ENCODE data around the gene THOC1. TPM values are rescaled to one million over a fixed set of nuclear protein-coding genes. Genes with fewer than 3 reads are reported as not detected.

Gene THOC1
- total RNA-seq, 2 experiments from 2014 or later = 63.5 to 66.2 TPM

DNA sequence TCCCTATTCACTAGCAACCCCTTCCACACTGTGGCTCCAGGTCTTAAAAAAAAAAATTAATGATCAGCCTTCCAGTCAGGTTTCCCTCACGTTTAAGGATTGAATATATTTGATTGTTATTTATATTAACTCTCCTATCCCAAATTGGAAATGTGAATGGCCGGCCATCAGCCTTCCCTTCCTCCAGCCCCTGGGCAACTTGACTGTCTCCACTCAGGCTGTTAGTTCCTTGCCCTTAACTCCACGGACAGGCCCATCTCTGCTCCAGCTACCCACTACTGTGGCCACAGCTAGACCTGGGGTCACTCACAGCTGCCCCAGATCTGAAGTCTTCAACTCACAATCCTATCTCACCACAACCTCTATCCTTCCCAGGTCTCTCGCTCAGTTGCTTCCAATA, 39.9 kb downstream of the THOC1 start:
- Mint-ChIP-seq H3K27me3 (ENCODE audit: low read depth) (no peaks in the 10 kb centered on the region), H3K4me3 (no peak overlapping the region), H3K36me3 (ENCODE audit: low read depth) (peaks cover 32% of the 10 kb centered on the region), H3K9me3 (no peaks in the 10 kb centered on the region), H3K27ac (no peak overlapping the region), H3K4me1 (ENCODE audit: low read depth) (no peaks in the 10 kb centered on the region)
- intact Hi-C loops (cut with micrococcal nuclease) = no loop called here
- CTCF ChIA-PET = no interaction called here
- DNase-seq = no peak

DNA sequence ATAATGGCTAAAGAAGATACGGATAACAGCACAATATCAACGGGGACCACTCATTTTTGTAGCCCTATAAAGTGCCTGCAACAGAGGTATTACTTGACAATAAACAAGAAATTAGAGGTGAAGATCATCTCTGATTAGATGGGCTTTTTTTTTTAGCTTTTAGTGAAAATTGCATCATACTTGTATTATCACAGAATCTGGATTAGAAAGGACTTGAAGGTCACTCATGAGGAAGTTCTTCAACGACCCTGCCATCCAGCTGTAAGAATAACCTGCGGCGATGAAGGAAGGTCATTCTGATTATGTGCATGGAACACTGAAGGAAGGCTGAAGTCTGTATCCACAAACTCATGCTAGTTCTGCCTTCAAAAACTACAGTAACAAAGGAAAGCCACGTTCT, 40.5 kb downstream of the THOC1 start:
- CTCF ChIA-PET = no interaction called here
- no peak overlapping the region for H3K4me3 Mint-ChIP-seq
- H3K27ac Mint-ChIP-seq = no peak overlapping the region
- no peaks in the 10 kb centered on the region for H3K27me3 Mint-ChIP-seq (ENCODE audit: low read depth)
- intact Hi-C loops (cut with micrococcal nuclease) = no loop called here
- H3K9me3 Mint-ChIP-seq = no peaks in the 10 kb centered on the region
- H3K4me1 Mint-ChIP-seq (ENCODE audit: low read depth) = no peaks in the 10 kb centered on the region
- DNase-seq = no peak
- H3K36me3 Mint-ChIP-seq (ENCODE audit: low read depth) = peaks cover 34% of the 10 kb centered on the region

DNA sequence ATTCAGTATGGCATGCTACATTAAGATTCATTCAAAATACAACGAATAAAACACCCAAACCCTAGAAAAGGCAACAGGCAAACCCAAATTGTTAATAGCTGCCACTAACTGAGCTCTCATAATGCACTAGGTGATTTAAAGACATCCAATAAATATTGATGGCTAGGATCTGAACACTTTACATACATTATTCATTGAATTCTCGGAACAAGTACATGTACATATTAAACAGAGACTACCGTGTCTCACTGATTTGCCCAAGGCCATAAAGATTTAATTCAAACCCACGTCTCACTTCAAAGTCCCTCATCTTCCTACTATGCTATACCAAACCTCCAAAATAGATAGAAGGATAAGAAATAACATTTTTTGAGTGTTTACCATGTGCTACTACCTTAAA, 42.1 kb downstream of the THOC1 start:
- CTCF ChIA-PET = interaction anchor here (0.7 kb wide), 1 partner anchor 15 kb away, joined by 3 read pairs; no protein-coding TSS in a partner anchor
- H3K27ac Mint-ChIP-seq = no peak overlapping the region
- intact Hi-C loops (cut with micrococcal nuclease) = no loop called here

DNA sequence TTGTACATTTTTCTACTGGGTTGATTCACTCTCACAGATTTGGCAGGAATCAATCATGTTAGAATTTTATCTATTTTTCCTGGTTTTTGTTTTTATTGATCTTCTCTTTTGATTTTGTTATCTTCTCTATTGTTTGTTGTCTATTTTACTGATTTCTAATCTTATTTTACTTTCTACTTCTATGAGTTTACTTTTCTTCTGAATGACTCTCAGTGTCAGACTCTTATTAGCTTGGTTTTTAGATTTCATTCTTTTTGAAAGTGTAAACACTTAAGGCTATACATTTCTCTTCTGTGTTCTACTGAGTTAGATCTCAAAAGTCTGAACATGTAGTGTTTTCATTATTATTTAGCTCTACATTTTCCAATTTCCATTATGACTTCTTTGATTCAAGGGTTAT, 47.1 kb downstream of the THOC1 start:
- DNase-seq = no peak
- Mint-ChIP-seq H3K4me1 (ENCODE audit: low read depth) (peaks cover 3% of the 10 kb centered on the region), H3K4me3 (no peak overlapping the region), H3K27ac (peak overlapping the region; percentile 55), H3K27me3 (ENCODE audit: low read depth) (no peaks in the 10 kb centered on the region), H3K9me3 (no peaks in the 10 kb centered on the region), H3K36me3 (ENCODE audit: low read depth) (peaks cover 41% of the 10 kb centered on the region)
- intact Hi-C loops (cut with micrococcal nuclease) = no loop called here
- CTCF ChIA-PET = no interaction called here

More for the DNA sequence above, 42.1 kb downstream of the THOC1 start:
- H3K36me3 Mint-ChIP-seq (ENCODE audit: low read depth) = peaks cover 41% of the 10 kb centered on the region
- no peaks in the 10 kb centered on the region for H3K27me3 Mint-ChIP-seq (ENCODE audit: low read depth)
- H3K4me3 Mint-ChIP-seq = no peak overlapping the region
- no peaks in the 10 kb centered on the region for H3K9me3 Mint-ChIP-seq
- H3K4me1 Mint-ChIP-seq (ENCODE audit: low read depth) = no peaks in the 10 kb centered on the region
- DNase-seq = no peak

DNA sequence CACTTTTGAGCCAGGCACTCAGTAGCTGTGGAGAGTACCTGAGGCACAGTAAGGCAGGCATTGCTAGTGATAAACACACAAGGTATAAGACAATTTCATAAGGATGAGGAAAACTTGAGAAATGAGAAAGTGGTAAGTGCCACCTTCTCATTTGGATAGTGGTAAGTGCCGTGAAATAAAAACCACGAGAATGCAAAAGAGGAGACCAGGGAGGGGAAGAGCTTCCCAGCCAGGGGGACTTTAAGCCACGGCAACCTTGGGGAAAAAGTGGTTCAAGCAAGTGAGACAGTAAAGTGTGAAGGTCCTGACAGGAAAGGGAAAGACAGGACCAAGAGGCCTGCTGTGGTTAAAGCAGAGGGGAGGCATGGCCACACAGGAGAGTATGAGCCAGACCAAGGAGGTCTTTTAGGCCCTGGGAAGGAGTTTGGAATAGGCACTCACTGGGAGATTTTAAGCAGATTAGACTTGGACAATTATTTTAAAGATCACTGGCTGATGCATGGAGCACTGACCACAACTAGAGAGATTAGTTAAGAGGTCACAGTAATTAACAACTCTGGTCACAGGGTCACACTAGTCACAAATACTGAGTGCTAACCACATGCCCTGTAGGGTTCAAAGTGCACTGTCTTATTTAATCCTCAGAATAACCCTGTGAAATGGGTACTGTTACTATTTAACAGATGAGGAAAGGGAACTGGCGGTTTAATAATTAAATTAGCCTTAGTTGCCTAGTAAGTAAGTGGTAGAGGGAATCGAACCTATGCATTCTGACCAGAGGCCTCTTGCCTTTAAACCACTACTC, 50.1 kb downstream of the THOC1 start:
- CTCF ChIA-PET = no interaction called here
- no peaks in the 10 kb centered on the region for H3K9me3 Mint-ChIP-seq

DNA sequence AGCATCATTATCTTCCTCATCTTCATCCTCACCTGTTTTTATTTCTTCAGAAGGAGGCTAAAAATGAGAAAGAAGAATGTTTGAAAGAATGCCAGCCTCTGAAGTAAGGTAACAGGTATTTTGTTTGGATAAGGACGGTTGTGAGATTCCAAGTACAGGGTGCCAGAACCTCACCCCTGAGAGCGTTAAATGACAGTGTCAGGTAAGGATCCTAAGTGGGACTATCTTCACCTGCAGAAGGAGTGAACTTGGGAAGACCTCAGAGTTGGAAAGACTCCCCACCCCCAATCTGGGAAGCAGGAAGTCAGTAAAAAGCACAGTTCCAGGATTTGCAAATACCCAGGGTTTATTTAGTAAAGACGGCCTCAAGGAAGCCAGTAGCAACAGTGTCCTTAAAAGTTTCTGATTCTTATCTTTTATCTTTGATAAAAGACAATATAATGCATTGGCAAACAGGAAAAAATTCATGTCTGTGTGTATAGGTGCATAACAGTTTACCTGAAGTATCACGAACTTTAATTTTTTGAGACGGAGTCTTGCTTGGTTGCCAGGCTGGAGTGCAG, 52.3 kb downstream of the THOC1 start:
- Mint-ChIP-seq H3K9me3 (no peaks in the 10 kb centered on the region), H3K27ac (peak overlapping the region; percentile 16), H3K36me3 (ENCODE audit: low read depth) (peaks cover 50% of the 10 kb centered on the region), H3K4me1 (ENCODE audit: low read depth) (peaks cover 3% of the 10 kb centered on the region), H3K27me3 (ENCODE audit: low read depth) (no peaks in the 10 kb centered on the region), H3K4me3 (no peak overlapping the region)
- CTCF ChIA-PET = interaction anchor here (1.6 kb wide), 1 partner anchor 32 kb away, joined by 4 read pairs; no protein-coding TSS in a partner anchor
- intact Hi-C loops (cut with micrococcal nuclease) = no loop called here
- DNase-seq = no peak

More for the DNA sequence above, 50.1 kb downstream of the THOC1 start:
- Mint-ChIP-seq H3K4me3 (no peak overlapping the region), H3K27ac (peak overlapping the region; percentile 73), H3K4me1 (ENCODE audit: low read depth) (peaks cover 3% of the 10 kb centered on the region), H3K27me3 (ENCODE audit: low read depth) (no peaks in the 10 kb centered on the region), H3K36me3 (ENCODE audit: low read depth) (peaks cover 43% of the 10 kb centered on the region)
- intact Hi-C loops (cut with micrococcal nuclease) = no loop called here
- no peak for DNase-seq

DNA sequence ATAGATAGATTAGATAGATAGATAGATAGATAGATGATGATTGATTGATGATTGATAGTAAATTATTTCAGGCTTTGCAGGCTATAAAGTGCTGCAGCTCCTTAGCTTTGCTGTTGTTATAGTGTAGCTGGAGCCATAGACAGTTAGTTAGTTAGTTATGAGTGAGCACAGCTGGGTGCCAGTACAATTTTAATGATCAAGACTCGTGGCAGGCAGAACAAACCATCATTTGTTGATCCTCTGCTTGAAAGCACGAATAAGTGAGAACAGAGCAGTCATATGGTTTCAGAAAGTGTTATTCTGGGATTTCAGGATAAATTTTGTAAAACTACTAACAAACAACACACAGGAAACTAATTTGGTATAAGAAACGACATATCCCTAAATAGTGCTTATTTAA, 53.9 kb downstream of the THOC1 start:
- Mint-ChIP-seq H3K27ac (peak overlapping the region; percentile 47), H3K27me3 (ENCODE audit: low read depth) (no peaks in the 10 kb centered on the region), H3K9me3 (no peaks in the 10 kb centered on the region), H3K4me1 (ENCODE audit: low read depth) (peaks cover 7% of the 10 kb centered on the region), H3K36me3 (ENCODE audit: low read depth) (peaks cover 59% of the 10 kb centered on the region), H3K4me3 (no peak overlapping the region)
- CTCF ChIA-PET = interaction anchor here (0.9 kb wide), 1 partner anchor 115 kb away, joined by 6 read pairs; no protein-coding TSS in a partner anchor
- intact Hi-C loops (cut with micrococcal nuclease) = no loop called here
- no peak for DNase-seq

DNA sequence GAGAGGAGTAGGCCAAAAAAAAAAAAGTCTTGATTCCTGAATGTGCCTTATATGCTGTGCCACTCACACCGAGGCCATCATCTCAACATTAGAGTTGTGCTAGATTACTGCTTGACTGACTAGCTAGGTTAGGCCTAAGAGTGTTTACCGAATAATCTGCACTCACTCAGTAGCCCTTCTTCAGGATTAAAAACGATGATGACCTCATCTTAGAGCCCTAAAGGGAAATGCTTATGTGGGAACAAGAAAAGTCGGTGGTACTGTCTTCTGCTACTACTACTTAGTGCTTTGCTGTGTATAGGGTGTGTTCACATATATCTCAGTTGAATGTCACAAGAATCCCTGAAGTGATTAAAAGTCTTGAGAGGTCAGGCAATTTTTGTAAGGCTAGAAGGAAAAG, 54.3 kb downstream of the THOC1 start:
- CTCF ChIA-PET = interaction anchor here (0.9 kb wide), 1 partner anchor 12 kb away, joined by 3 read pairs; no protein-coding TSS in a partner anchor
- Mint-ChIP-seq H3K4me3 (no peak overlapping the region), H3K36me3 (ENCODE audit: low read depth) (peaks cover 57% of the 10 kb centered on the region), H3K27ac (peak overlapping the region; percentile 47), H3K9me3 (no peaks in the 10 kb centered on the region), H3K27me3 (ENCODE audit: low read depth) (no peaks in the 10 kb centered on the region), H3K4me1 (ENCODE audit: low read depth) (peaks cover 7% of the 10 kb centered on the region)
- DNase-seq = no peak
- intact Hi-C loops (cut with micrococcal nuclease) = no loop called here

DNA sequence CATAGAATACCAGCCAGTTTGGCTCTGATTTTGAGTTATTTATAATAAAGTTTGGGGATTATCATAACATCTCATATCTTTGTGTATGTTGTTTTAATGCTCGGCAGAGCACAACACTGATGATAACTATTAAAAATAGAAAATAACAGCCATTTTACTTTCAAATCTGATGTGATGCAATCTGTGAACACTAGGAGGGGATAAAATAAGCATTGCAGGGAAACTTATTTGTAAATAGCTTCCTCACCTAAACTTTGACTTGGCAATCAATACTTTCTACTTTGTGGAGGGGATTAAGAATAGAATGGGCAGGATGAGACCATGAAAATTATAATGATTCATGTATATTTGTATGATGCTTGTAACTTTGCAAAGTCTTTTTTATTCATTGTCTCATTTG, 55.1 kb downstream of the THOC1 start:
- no peaks in the 10 kb centered on the region for H3K27me3 Mint-ChIP-seq (ENCODE audit: low read depth)
- peak overlapping the region; percentile 30 for H3K27ac Mint-ChIP-seq
- H3K9me3 Mint-ChIP-seq = no peaks in the 10 kb centered on the region
- no peak for DNase-seq
- peaks cover 7% of the 10 kb centered on the region for H3K4me1 Mint-ChIP-seq (ENCODE audit: low read depth)
- CTCF ChIA-PET = interaction anchor here (0.9 kb wide), 1 partner anchor 12 kb away, joined by 3 read pairs; no protein-coding TSS in a partner anchor
- no peak overlapping the region for H3K4me3 Mint-ChIP-seq
- intact Hi-C loops (cut with micrococcal nuclease) = no loop called here
- H3K36me3 Mint-ChIP-seq (ENCODE audit: low read depth) = peaks cover 54% of the 10 kb centered on the region

DNA sequence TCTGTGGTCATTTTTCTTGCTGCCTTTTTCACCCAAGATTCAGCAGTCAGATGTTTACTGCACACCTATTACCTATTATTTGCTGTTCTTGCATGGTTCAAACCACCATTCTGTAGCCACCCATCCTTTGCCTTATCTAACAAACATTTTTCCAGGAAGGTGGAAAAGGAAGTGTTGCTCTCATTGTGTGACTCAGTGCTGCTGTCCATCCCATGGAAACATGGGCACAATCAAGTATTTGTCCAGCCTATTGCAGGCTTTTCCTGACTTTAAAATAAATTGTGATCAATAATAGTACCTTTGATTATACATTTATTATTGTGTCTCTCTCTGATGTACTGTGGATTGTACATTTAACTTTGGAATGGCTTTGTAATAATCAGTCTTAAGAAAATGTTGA, 56.3 kb downstream of the THOC1 start:
- Mint-ChIP-seq H3K27me3 (ENCODE audit: low read depth) (no peaks in the 10 kb centered on the region), H3K27ac (no peak overlapping the region), H3K4me1 (ENCODE audit: low read depth) (peaks cover 4% of the 10 kb centered on the region), H3K9me3 (no peaks in the 10 kb centered on the region), H3K36me3 (ENCODE audit: low read depth) (peaks cover 49% of the 10 kb centered on the region), H3K4me3 (no peak overlapping the region)
- intact Hi-C loops (cut with micrococcal nuclease) = no loop called here
- no peak for DNase-seq
- CTCF ChIA-PET = interaction anchor here (0.6 to 0.8 kb wide), 3 partner anchors 14 to 387 kb away, joined by 3 to 4 read pairs (median 3); no protein-coding TSS in a partner anchor

DNA sequence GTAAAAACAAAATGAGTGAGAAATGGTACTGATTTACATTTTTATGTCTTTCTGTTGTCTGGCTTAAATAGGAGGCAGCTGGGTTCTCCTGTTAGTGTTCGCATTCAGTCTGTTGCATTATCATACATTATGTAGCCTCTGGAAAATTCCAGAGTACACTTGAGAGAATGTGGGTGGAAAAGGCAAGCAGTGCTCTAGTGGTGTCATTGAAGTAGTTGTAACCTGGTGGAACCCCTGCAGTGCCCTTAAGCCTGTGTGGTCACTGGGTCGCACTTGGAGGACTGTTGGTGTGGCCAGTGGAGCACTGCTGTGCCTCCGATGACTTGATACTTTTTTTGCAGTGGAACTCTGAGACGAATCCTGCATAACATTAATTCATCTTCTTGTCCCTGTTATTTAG, 57.1 kb downstream of the THOC1 start:
- no peak for DNase-seq
- Mint-ChIP-seq H3K4me3 (no peak overlapping the region), H3K9me3 (no peaks in the 10 kb centered on the region), H3K27ac (no peak overlapping the region), H3K36me3 (ENCODE audit: low read depth) (peaks cover 53% of the 10 kb centered on the region), H3K27me3 (ENCODE audit: low read depth) (no peaks in the 10 kb centered on the region), H3K4me1 (ENCODE audit: low read depth) (peaks cover 4% of the 10 kb centered on the region)
- CTCF ChIA-PET = interaction anchor here (0.6 to 0.8 kb wide), 2 partner anchors 15 to 388 kb away, joined by 3 to 4 read pairs; no protein-coding TSS in a partner anchor
- intact Hi-C loops (cut with micrococcal nuclease) = no loop called here

DNA sequence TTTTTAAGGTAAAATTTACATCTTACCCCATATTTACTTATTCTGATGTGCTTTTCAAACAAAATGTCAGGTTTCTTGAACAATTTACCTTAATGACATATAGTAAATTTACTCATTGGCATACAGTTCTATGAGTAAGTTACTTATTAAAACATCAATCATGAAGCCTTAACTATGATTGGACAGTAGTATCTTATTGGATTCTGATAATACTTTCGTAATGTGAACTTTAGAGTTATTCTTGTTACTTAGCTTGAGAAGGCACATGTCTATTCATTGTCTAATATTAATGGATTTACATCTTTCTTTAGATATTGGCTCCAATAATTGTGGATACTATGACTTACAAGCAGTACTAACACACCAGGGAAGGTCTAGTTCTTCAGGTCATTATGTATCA, 57.8 kb downstream of the THOC1 start:
- H3K4me1 Mint-ChIP-seq (ENCODE audit: low read depth) = peaks cover 4% of the 10 kb centered on the region
- peaks cover 55% of the 10 kb centered on the region for H3K36me3 Mint-ChIP-seq (ENCODE audit: low read depth)
- H3K4me3 Mint-ChIP-seq = no peak overlapping the region
- no peak overlapping the region for H3K27ac Mint-ChIP-seq
- CTCF ChIA-PET = no interaction called here
- intact Hi-C loops (cut with micrococcal nuclease) = no loop called here
- H3K27me3 Mint-ChIP-seq (ENCODE audit: low read depth) = no peaks in the 10 kb centered on the region
- H3K9me3 Mint-ChIP-seq = no peaks in the 10 kb centered on the region
- no peak for DNase-seq

DNA sequence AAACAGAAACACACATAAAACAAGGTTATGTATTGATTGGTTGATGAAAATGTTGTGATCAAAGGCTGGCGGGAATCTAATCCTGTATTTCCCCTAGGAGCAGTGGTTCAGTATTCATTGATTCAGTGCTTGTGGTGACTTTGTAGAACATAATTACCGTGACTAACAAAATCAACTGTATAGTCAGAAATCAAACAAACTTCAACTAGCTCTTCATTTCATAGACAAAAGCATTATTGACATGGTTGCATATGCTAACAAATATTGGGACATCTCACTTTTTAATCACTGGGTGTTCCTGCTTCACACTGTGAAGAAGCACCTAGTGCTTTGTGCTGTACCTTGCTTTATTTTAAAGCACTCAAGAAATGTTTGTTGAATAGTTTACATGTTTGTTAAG, 68.1 kb downstream of the THOC1 start:
- CTCF ChIA-PET = no interaction called here
- no peak overlapping the region for H3K27ac Mint-ChIP-seq
- no peaks in the 10 kb centered on the region for H3K27me3 Mint-ChIP-seq (ENCODE audit: low read depth)
- H3K36me3 Mint-ChIP-seq (ENCODE audit: low read depth) = peaks cover 39% of the 10 kb centered on the region
- intact Hi-C loops (cut with micrococcal nuclease) = loop anchor here (1.0 kb wide), 1 partner anchor 18 kb away; no protein-coding TSS in a partner anchor
- peaks cover 6% of the 10 kb centered on the region for H3K4me1 Mint-ChIP-seq (ENCODE audit: low read depth)
- no peaks in the 10 kb centered on the region for H3K9me3 Mint-ChIP-seq
- H3K4me3 Mint-ChIP-seq = no peak overlapping the region
- no peak for DNase-seq
